ENCODE results near the gene PLLP. TPM values are rescaled to one million over a fixed set of nuclear protein-coding genes. Genes with fewer than 3 reads are reported as not detected.

Gene PLLP
- total and polyA plus RNA-seq, 9 of the 15 experiments (the other 6 are each of a cell fraction or from before 2014, with no cell fraction given) = 0.09 to 0.96 (median 0.27) TPM

DNA sequence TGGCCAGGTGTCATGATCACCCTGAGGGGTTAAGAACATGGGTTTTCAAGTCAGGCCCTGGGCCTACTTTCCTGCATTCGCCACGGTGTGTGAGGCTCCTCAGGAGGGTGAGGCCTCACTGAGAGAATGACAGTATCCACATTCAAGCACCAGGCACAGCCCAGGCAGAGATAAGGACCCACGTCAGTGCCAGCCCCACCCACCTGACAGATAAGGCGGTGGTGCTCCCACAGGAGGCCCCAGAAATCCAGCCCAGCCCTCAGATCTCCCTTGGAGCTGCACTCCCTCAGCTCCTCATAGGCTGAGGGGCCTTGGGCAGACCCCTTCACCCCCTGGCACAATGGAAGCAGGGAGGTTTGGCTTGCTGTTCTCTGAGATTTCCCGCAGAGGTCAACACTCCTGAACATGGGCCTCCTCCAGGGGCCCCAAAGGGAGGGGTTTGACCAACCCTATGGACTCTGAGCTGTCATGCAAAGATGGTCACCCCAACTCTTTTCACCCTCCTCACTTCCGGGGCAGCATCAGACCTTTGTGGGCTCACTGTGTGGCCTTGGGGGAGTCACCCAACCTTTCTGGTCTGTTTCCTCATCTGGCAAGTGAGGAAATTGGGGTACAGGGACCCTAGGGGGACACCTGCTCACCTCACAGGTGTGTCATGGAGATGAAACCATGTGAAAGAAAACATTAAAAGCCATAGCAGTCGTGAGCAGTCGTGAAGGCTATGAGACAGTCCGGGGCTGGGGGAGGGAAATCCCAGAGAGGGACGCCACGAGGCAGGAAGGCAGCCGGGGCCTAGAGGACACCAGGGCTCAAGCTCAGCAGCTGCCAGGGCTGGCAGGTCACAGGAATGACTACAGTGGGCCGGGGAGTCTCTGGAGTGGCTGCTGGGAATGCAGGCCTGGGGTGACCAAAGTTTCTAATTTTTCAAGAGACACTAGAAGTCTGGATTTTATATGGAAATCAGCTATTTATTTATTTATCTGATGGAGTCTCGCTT is 15.4 kb downstream of the PLLP start (continued):
- TF ChIP-seq, protein P1, sequence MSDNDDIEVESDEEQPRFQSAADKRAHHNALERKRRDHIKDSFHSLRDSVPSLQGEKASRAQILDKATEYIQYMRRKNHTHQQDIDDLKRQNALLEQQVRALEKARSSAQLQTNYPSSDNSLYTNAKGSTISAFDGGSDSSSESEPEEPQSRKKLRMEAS (CRISPR knock-in tag; IDR thresholded peaks at IDR 0.05) = no peak
- no peak for TF ChIP-seq ZNF79 (CRISPR knock-in tag; IDR thresholded peaks at IDR 0.05; ENCODE audit: low read depth)
- TF ChIP-seq SRSF9 (IDR thresholded peaks at IDR 0.05; ENCODE audit: borderline replicate concordance, low read depth, low read length) = no peak
- TF ChIP-seq, protein P2, sequence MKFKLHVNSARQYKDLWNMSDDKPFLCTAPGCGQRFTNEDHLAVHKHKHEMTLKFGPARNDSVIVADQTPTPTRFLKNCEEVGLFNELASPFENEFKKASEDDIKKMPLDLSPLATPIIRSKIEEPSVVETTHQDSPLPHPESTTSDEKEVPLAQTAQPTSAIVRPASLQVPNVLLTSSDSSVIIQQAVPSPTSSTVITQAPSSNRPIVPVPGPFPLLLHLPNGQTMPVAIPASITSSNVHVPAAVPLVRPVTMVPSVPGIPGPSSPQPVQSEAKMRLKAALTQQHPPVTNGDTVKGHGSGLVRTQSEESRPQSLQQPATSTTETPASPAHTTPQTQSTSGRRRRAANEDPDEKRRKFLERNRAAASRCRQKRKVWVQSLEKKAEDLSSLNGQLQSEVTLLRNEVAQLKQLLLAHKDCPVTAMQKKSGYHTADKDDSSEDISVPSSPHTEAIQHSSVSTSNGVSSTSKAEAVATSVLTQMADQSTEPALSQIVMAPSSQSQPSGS (CRISPR knock-in tag; IDR thresholded peaks at IDR 0.05) = no peak
- TF ChIP-seq POLR2AphosphoS5 (IDR thresholded peaks at IDR 0.05; ENCODE audit: control insufficient read depth, insufficient read depth, low read depth, low read length) = no peak
- no peak for TF ChIP-seq NFIX (CRISPR knock-in tag; IDR thresholded peaks at IDR 0.05; ENCODE audit: low read depth)
- TF ChIP-seq SRSF7 (optimal IDR thresholded peaks at IDR 0.05; ENCODE audit: low read depth, low read length) = no peak
- peak; percentile 48 for TF ChIP-seq TCF3 (CRISPR knock-in tag; IDR thresholded peaks at IDR 0.05)
- no peak for TF ChIP-seq ZNF431 (CRISPR knock-in tag; IDR thresholded peaks at IDR 0.05)
- no peak for TF ChIP-seq ZBTB8A (IDR thresholded peaks at IDR 0.05; ENCODE audit: partially characterized antibody)
- TF ChIP-seq, protein P3, sequence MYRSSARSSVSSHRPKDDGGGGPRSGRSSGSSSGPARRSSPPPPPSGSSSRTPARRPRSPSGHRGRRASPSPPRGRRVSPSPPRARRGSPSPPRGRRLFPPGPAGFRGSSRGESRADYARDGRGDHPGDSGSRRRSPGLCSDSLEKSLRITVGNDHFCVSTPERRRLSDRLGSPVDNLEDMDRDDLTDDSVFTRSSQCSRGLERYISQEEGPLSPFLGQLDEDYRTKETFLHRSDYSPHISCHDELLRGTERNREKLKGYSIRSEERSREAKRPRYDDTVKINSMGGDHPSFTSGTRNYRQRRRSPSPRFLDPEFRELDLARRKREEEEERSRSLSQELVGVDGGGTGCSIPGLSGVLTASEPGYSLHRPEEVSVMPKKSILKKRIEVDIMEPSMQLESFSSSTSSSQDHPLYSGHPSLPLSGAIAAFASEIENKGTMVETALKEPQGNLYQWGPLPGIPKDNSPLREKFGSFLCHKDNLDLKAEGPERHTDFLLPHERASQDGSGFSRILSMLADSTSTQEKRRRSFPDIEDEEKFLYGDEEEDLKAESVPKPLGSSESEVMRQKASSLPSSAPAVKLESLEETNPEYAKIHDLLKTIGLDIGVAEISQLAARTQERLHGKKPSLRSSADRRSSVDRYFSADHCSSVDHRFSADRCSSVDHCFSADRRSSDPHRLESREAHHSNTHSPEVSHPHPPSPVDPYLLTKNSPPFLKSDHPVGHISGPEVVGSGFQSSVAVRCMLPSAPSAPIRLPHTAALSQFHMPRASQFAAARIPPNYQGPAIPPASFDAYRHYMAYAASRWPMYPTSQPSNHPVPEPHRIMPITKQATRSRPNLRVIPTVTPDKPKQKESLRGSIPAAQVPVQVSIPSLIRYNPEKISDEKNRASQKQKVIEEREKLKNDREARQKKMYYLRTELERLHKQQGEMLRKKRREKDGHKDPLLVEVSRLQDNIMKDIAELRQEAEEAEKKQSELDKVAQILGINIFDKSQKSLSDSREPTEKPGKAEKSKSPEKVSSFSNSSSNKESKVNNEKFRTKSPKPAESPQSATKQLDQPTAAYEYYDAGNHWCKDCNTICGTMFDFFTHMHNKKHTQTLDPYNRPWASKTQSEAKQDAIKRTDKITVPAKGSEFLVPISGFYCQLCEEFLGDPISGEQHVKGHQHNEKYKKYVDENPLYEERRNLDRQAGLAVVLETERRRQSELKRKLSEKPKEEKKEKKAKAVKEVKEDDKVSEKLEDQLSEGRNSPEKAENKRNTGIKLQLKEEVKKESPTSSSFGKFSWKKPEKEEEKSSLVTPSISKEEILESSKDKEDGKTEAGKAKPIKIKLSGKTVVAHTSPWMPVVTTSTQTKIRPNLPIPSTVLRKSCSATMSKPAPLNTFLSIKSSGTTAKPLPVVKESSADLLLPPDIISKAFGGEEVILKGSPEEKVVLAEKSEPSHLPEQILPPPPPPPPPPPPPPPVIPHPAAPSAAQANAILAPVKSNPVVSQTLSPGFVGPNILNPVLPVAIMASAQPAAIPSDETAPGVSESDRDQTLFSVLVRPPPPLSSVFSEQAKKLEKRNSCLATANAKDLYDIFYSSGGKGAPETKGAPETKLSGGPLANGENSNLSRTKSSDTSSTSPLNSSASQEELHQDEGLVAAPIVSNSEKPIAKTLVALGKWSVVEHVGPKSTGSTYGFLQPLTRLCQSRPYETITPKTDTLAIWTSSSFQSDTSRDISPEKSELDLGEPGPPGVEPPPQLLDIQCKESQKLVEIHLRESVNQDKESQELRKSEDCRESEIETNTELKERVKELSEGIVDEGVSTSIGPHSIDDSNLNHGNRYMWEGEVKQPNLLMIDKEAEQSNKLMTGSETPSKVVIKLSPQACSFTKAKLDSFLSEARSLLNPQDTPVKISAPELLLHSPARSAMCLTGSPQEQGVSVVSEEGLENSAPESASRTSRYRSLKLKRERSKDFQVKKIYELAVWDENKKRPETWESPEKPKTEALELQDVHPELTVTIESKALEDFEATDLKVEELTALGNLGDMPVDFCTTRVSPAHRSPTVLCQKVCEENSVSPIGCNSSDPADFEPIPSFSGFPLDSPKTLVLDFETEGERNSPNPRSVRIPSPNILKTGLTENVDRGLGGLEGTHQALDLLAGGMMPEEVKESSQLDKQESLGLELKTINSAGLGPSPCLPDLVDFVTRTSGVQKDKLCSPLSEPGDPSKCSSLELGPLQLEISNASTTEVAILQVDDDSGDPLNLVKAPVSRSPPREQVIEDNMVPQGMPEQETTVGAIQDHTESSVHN (IDR thresholded peaks at IDR 0.05; ENCODE audit: borderline replicate concordance in 1 of 2, low read depth in 1 of 2) = no peak
- no peak for TF ChIP-seq CHD2 (IDR thresholded peaks at IDR 0.05; ENCODE audit: low read depth, low read length)
- TF ChIP-seq YY1 (IDR thresholded peaks at IDR 0.05; ENCODE audit: borderline replicate concordance in 1 of 3, control insufficient read depth in 1 of 3, extremely low read depth in 1 of 3, insufficient read depth in 3 of 3, insufficient read length in 1 of 3, insufficient replicate concordance in 2 of 3, low read depth in 1 of 3, low read length in 2 of 3) = no peak
- TF ChIP-seq, protein P4, sequence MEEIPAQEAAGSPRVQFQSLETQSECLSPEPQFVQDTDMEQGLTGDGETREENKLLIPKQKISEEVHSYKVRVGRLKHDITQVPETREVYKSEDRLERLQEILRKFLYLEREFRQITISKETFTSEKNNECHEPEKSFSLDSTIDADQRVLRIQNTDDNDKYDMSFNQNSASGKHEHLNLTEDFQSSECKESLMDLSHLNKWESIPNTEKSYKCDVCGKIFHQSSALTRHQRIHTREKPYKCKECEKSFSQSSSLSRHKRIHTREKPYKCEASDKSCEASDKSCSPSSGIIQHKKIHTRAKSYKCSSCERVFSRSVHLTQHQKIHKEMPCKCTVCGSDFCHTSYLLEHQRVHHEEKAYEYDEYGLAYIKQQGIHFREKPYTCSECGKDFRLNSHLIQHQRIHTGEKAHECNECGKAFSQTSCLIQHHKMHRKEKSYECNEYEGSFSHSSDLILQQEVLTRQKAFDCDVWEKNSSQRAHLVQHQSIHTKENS (CRISPR knock-in tag; IDR thresholded peaks at IDR 0.05) = no peak

Data from K562 (cell line).